GM20000 (cell line): Measurements from ENCODE around the gene TFAP2E.
"Not testable (repeated sequence)": the region's sequence is repeated elsewhere in the genome, so short reads cannot be mapped to it uniquely, and the experiment has no call there.

Experiments used
- DNase-seq: peaks from one replicate; pipeline ENCODE4 v3.0.0; 2012; ENCODE audit warnings: low spot score
- CTCF ChIP-seq: IDR thresholded peaks from 2 replicates; pipeline ENCODE4 v1.5.1; 2012; ENCODE audit warnings: mild to moderate bottlenecking, control low read depth; ENCODE audit errors: extremely low read depth, missing control alignments

TFAP2E gene

GRCh38 chr1:35576061-35576765 is 3.1 kb downstream of the TFAP2E start:
- DNase-seq, result no peak
- no peak for TF ChIP-seq CTCF

- not testable (repeated sequence) for DNase-seq
These were observed 3.6 kb downstream of the TFAP2E start for GRCh38 chr1:35576766-35577070.

GRCh38 chr1:35577071-35577998 is 4.2 kb downstream of the TFAP2E start:
- no peak for TF ChIP-seq CTCF
- DNase-seq, result peak; percentile 80

- no peak for TF ChIP-seq CTCF
- DNase-seq, result no peak
These were observed 7.9 kb downstream of the TFAP2E start for GRCh38 chr1:35580949-35581388.

- not testable (repeated sequence) for DNase-seq
These were observed 8.5 kb downstream of the TFAP2E start for GRCh38 chr1:35581621-35582020.

- TF ChIP-seq CTCF, result no peak
- no peak for DNase-seq
These were observed 12.2 kb downstream of the TFAP2E start for GRCh38 chr1:35585281-35585680.

- not testable (repeated sequence) for DNase-seq
These were observed 12.7 kb downstream of the TFAP2E start for GRCh38 chr1:35585805-35586204.

- TF ChIP-seq CTCF, result no peak
- no peak for DNase-seq
These were observed 13.7 kb downstream of the TFAP2E start for GRCh38 chr1:35586808-35587207.

- TF ChIP-seq CTCF, result no peak
- no peak for DNase-seq
These were observed 14.6 kb downstream of the TFAP2E start for GRCh38 chr1:35587736-35588135.
